Central memory CD8-positive, alpha-beta T cell (primary cell): Measurements from ENCODE around the gene RNF32.
"Not testable (repeated sequence)": the region's sequence is repeated elsewhere in the genome, so short reads cannot be mapped to it uniquely, and the experiment has no call there.

Experiments
- ATAC-seq: fragments of 150-1000 bp; cut with Tn5 transposase; replicated peaks from 2 replicates; pipeline ENCODE4 v1.10.0; 2022; ENCODE audit warnings: mild to moderate bottlenecking, moderate FRiP score, moderate number of reproducible peaks; ENCODE audit not compliant: poor library complexity, severe bottlenecking; ENCODE audit errors: extremely low read depth
- DNase-seq, 2 donors: peaks; one replicate each; pipeline ENCODE4 v3.0.0; 2021; ENCODE audit warnings: low spot score in 2 of 2
- H3K27ac Mint-ChIP-seq: one replicate; pipeline ENCODE4 v1.8.0; 2022; ENCODE audit warnings: low read depth, mild to moderate bottlenecking, moderate library complexity, mixed read lengths
- H3K27me3 Mint-ChIP-seq: one replicate; pipeline ENCODE4 v1.8.0; 2022; ENCODE audit warnings: mixed read lengths
- H3K36me3 Mint-ChIP-seq: one replicate; pipeline ENCODE4 v1.8.0; 2022; ENCODE audit warnings: mild to moderate bottlenecking, moderate library complexity, mixed read lengths; ENCODE audit not compliant: insufficient read depth
- H3K4me1 Mint-ChIP-seq: one replicate; pipeline ENCODE4 v1.8.0; 2022; ENCODE audit warnings: mixed read lengths
- H3K4me3 Mint-ChIP-seq: one replicate; pipeline ENCODE4 v1.8.0; 2022; ENCODE audit warnings: mild to moderate bottlenecking, moderate library complexity, mixed read lengths
- H3K9me3 Mint-ChIP-seq: one replicate; pipeline ENCODE4 v1.8.0; 2022; ENCODE audit warnings: mixed read lengths

The RNF32 gene

GRCh38 chr7:156676263-156676662 is 35.7 kb downstream of the RNF32 start:
- Mint-ChIP-seq H3K27ac (no peak overlapping the region), H3K4me1 (no peaks in the 10 kb centered on the region), H3K4me3 (no peak overlapping the region), H3K9me3 (no peaks in the 10 kb centered on the region), H3K36me3 (peaks cover 9% of the 10 kb centered on the region), H3K27me3 (no peaks in the 10 kb centered on the region)
- no peak for DNase-seq
- ATAC-seq = no peak

GRCh38 chr7:156677374-156678054 is 36.9 kb downstream of the RNF32 start:
- DNase-seq (no peak), ATAC-seq (no peak)
- peaks cover 13% of the 10 kb centered on the region for H3K36me3 Mint-ChIP-seq
- H3K9me3 Mint-ChIP-seq = no peaks in the 10 kb centered on the region
- H3K4me3 Mint-ChIP-seq = no peak overlapping the region
- H3K27ac Mint-ChIP-seq = no peak overlapping the region
- no peaks in the 10 kb centered on the region for H3K4me1 Mint-ChIP-seq
- no peaks in the 10 kb centered on the region for H3K27me3 Mint-ChIP-seq

- Mint-ChIP-seq H3K27ac (peak overlapping the region; percentile 72), H3K4me3 (no peak overlapping the region), H3K27me3 (no peaks in the 10 kb centered on the region), H3K9me3 (no peaks in the 10 kb centered on the region), H3K4me1 (no peaks in the 10 kb centered on the region), H3K36me3 (peaks cover 13% of the 10 kb centered on the region)
- DNase-seq (no peak), ATAC-seq (no peak)
Observed at GRCh38 chr7:156680281-156680680, 39.7 kb downstream of the RNF32 start.

GRCh38 chr7:156682928-156683327 is 42.4 kb downstream of the RNF32 start:
- Mint-ChIP-seq H3K36me3 (peaks cover 12% of the 10 kb centered on the region), H3K4me1 (no peaks in the 10 kb centered on the region), H3K27ac (no peak overlapping the region), H3K4me3 (no peak overlapping the region), H3K27me3 (no peaks in the 10 kb centered on the region), H3K9me3 (no peaks in the 10 kb centered on the region)
- ATAC-seq = no peak
- DNase-seq = no peak

GRCh38 chr7:156684251-156684650 is 43.7 kb downstream of the RNF32 start:
- H3K4me3 Mint-ChIP-seq = no peak overlapping the region
- H3K9me3 Mint-ChIP-seq = no peaks in the 10 kb centered on the region
- no peaks in the 10 kb centered on the region for H3K4me1 Mint-ChIP-seq
- no peak for DNase-seq
- H3K36me3 Mint-ChIP-seq = peaks cover 9% of the 10 kb centered on the region
- no peak overlapping the region for H3K27ac Mint-ChIP-seq
- H3K27me3 Mint-ChIP-seq = no peaks in the 10 kb centered on the region
- ATAC-seq = no peak

- Mint-ChIP-seq H3K9me3 (no peaks in the 10 kb centered on the region), H3K4me1 (no peaks in the 10 kb centered on the region), H3K4me3 (no peak overlapping the region), H3K27ac (no peak overlapping the region), H3K27me3 (no peaks in the 10 kb centered on the region), H3K36me3 (peaks cover 9% of the 10 kb centered on the region)
- ATAC-seq (no peak), DNase-seq (no peak)
Observed at GRCh38 chr7:156684661-156685060, 44.1 kb downstream of the RNF32 start.

GRCh38 chr7:156691764-156692163 is 51.2 kb downstream of the RNF32 start:
- Mint-ChIP-seq H3K27ac (no peak overlapping the region), H3K4me3 (no peak overlapping the region), H3K4me1 (peaks cover 6% of the 10 kb centered on the region), H3K36me3 (no peaks in the 10 kb centered on the region), H3K9me3 (peaks cover under 1% of the 10 kb centered on the region), H3K27me3 (no peaks in the 10 kb centered on the region)
- ATAC-seq = no peak
- no peak for DNase-seq

GRCh38 chr7:156692849-156693248 is 52.3 kb downstream of the RNF32 start:
- no peak for DNase-seq
- peaks cover 5% of the 10 kb centered on the region for H3K9me3 Mint-ChIP-seq
- H3K27ac Mint-ChIP-seq = no peak overlapping the region
- H3K4me1 Mint-ChIP-seq = peaks cover 6% of the 10 kb centered on the region
- ATAC-seq = no peak
- H3K4me3 Mint-ChIP-seq = no peak overlapping the region
- H3K36me3 Mint-ChIP-seq = no peaks in the 10 kb centered on the region
- no peaks in the 10 kb centered on the region for H3K27me3 Mint-ChIP-seq

- no peak overlapping the region for H3K27ac Mint-ChIP-seq
- H3K9me3 Mint-ChIP-seq = peaks cover 5% of the 10 kb centered on the region
- ATAC-seq = no peak
- peaks cover 2% of the 10 kb centered on the region for H3K36me3 Mint-ChIP-seq
- no peaks in the 10 kb centered on the region for H3K27me3 Mint-ChIP-seq
- no peak for DNase-seq
- H3K4me3 Mint-ChIP-seq = no peak overlapping the region
- peaks cover 6% of the 10 kb centered on the region for H3K4me1 Mint-ChIP-seq
Observed at GRCh38 chr7:156693627-156694026, 53.1 kb downstream of the RNF32 start.

- ATAC-seq, H3K27ac Mint-ChIP-seq, DNase-seq, H3K27me3 Mint-ChIP-seq, H3K36me3 Mint-ChIP-seq, H3K4me3 Mint-ChIP-seq, H3K9me3 Mint-ChIP-seq, H3K4me1 Mint-ChIP-seq: not testable (repeated sequence)
Observed at GRCh38 chr7:156697283-156697682, 56.7 kb downstream of the RNF32 start.

GRCh38 chr7:156698512-156698911 is 57.9 kb downstream of the RNF32 start:
- not testable (repeated sequence) for DNase-seq, H3K9me3 Mint-ChIP-seq, H3K4me1 Mint-ChIP-seq, H3K27me3 Mint-ChIP-seq, H3K4me3 Mint-ChIP-seq, H3K27ac Mint-ChIP-seq, H3K36me3 Mint-ChIP-seq, ATAC-seq

GRCh38 chr7:156701787-156702186 is 61.2 kb downstream of the RNF32 start:
- peaks cover 22% of the 10 kb centered on the region for H3K4me1 Mint-ChIP-seq
- not testable (repeated sequence) for H3K4me3 Mint-ChIP-seq, ATAC-seq, H3K36me3 Mint-ChIP-seq, H3K27ac Mint-ChIP-seq, H3K9me3 Mint-ChIP-seq, H3K27me3 Mint-ChIP-seq, DNase-seq

GRCh38 chr7:156702399-156702798 is 61.8 kb downstream of the RNF32 start:
- Mint-ChIP-seq H3K36me3 (peaks cover 9% of the 10 kb centered on the region), H3K27me3 (no peaks in the 10 kb centered on the region), H3K27ac (no peak overlapping the region), H3K9me3 (no peaks in the 10 kb centered on the region), H3K4me1 (peaks cover 22% of the 10 kb centered on the region), H3K4me3 (no peak overlapping the region)
- ATAC-seq = no peak
- no peak for DNase-seq
